Osteocyte (in vitro differentiated cells): ENCODE results near the gene RBM43. TPM values are rescaled to one million over a fixed set of nuclear protein-coding genes. Genes with fewer than 3 reads are reported as not detected.

Source experiments
- DNase-seq: peaks from one replicate; pipeline ENCODE4 v3.0.0; 2021; ENCODE audit warnings: mixed read lengths; ENCODE audit not compliant: unreplicated experiment; ENCODE audit errors: extremely low spot score
- H3K27ac Mint-ChIP-seq: one replicate; pipeline ENCODE4 v1.8.0; 2021; ENCODE audit warnings: mild to moderate bottlenecking, mixed read lengths; ENCODE audit not compliant: unreplicated experiment
- H3K27me3 Mint-ChIP-seq: one replicate; pipeline ENCODE4 v1.8.0; 2021; ENCODE audit warnings: mixed read lengths; ENCODE audit not compliant: unreplicated experiment
- H3K36me3 Mint-ChIP-seq: one replicate; pipeline ENCODE4 v1.8.0; 2021; ENCODE audit warnings: mixed read lengths; ENCODE audit not compliant: unreplicated experiment
- H3K4me1 Mint-ChIP-seq: one replicate; pipeline ENCODE4 v1.8.0; 2021; ENCODE audit warnings: mixed read lengths; ENCODE audit not compliant: unreplicated experiment
- H3K4me3 Mint-ChIP-seq: one replicate; pipeline ENCODE4 v1.8.0; 2021; ENCODE audit warnings: mild to moderate bottlenecking, moderate library complexity, mixed read lengths; ENCODE audit not compliant: unreplicated experiment
- H3K9me3 Mint-ChIP-seq: one replicate; pipeline ENCODE4 v1.8.0; 2021; ENCODE audit warnings: mixed read lengths; ENCODE audit not compliant: unreplicated experiment
- total RNA-seq: library from RNA; stranded (reverse); gene quantifications from 2 replicates; pipeline ENCODE4 v1.2.1, GENCODE V29; 2021
- TF ChIP-seq, protein P1 (sequence below): fragments of 200-600 bp; sonication (generic); IDR thresholded peaks from 2 replicates; pipeline ENCODE4 v1.5.0; 2021; ENCODE audit warnings: antibody characterized with exemption, mild to moderate bottlenecking, moderate library complexity

RBM43 gene
- total RNA-seq, 1 donor from 2014 or later = 5.0 TPM

- Mint-ChIP-seq H3K4me3 (no peak overlapping the region), H3K4me1 (peaks cover 2% of the 10 kb centered on the region), H3K9me3 (peaks cover 7% of the 10 kb centered on the region), H3K36me3 (no peaks in the 10 kb centered on the region), H3K27me3 (no peaks in the 10 kb centered on the region), H3K27ac (no peak overlapping the region)
- no peak for DNase-seq
- TF ChIP-seq, protein P1, sequence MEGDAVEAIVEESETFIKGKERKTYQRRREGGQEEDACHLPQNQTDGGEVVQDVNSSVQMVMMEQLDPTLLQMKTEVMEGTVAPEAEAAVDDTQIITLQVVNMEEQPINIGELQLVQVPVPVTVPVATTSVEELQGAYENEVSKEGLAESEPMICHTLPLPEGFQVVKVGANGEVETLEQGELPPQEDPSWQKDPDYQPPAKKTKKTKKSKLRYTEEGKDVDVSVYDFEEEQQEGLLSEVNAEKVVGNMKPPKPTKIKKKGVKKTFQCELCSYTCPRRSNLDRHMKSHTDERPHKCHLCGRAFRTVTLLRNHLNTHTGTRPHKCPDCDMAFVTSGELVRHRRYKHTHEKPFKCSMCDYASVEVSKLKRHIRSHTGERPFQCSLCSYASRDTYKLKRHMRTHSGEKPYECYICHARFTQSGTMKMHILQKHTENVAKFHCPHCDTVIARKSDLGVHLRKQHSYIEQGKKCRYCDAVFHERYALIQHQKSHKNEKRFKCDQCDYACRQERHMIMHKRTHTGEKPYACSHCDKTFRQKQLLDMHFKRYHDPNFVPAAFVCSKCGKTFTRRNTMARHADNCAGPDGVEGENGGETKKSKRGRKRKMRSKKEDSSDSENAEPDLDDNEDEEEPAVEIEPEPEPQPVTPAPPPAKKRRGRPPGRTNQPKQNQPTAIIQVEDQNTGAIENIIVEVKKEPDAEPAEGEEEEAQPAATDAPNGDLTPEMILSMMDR = no peak
Observed at GRCh38 chr2:151204756-151205155, 56.9 kb downstream of the RBM43 start.

DNA sequence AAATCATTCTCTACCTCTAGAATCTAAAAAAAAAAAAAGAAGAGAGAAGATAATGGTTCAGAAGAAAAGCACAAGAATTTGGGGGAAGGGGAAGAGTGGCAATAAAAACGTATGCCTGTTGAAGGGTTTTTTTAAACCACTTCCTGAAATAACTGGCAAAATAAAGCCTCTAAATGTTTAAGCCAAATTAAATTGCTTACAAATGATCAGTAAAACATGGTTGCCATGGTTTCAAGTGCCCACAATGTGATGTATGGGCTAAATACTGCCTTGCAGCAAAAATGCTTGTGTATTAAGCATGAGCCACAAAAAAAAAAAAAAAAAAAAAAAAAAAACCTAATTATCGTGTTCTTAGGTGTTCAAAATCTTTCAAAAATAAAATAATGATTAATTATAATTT is 60.8 kb downstream of the RBM43 start:
- TF ChIP-seq, protein P1 = no peak
- Mint-ChIP-seq H3K9me3 (peaks cover 7% of the 10 kb centered on the region), H3K4me3 (no peak overlapping the region), H3K36me3 (no peaks in the 10 kb centered on the region), H3K27ac (no peak overlapping the region), H3K27me3 (peaks cover 2% of the 10 kb centered on the region), H3K4me1 (no peaks in the 10 kb centered on the region)
- DNase-seq = no peak

GRCh38 chr2:151200277-151200676 is 61.4 kb downstream of the RBM43 start:
- Mint-ChIP-seq H3K4me1 (no peaks in the 10 kb centered on the region), H3K9me3 (peaks cover 7% of the 10 kb centered on the region), H3K4me3 (no peak overlapping the region), H3K27ac (no peak overlapping the region), H3K27me3 (peaks cover 2% of the 10 kb centered on the region), H3K36me3 (no peaks in the 10 kb centered on the region)
- TF ChIP-seq, protein P1 = no peak
- DNase-seq = no peak

- Mint-ChIP-seq H3K4me3 (no peak overlapping the region), H3K27ac (no peak overlapping the region), H3K9me3 (peaks cover 7% of the 10 kb centered on the region), H3K27me3 (peaks cover 2% of the 10 kb centered on the region), H3K36me3 (no peaks in the 10 kb centered on the region), H3K4me1 (no peaks in the 10 kb centered on the region)
- DNase-seq = no peak
- TF ChIP-seq, protein P1 = no peak
Observed at GRCh38 chr2:151198645-151199044, 63.0 kb downstream of the RBM43 start.

Other genes starting within 250 kb of the RBM43 start
- gene NMI, start 27.8 kb upstream of the RBM43 start, total RNA-seq = 16.2 and 17.2 TPM in 2 replicates
- not detected in 2 replicates for gene TNFAIP6, start 95.7 kb upstream of the RBM43 start, total RNA-seq
- gene RIF1, start 148.0 kb upstream of the RBM43 start, total RNA-seq = 36.7 and 39.3 TPM in 2 replicates